Ectodermal cell (in vitro differentiated cells): ENCODE data around the gene ITGAL.

Source experiments
- H3K27ac ChIP-seq: 2 replicates; pipeline ENCODE4 v1.7.0; 2013; ENCODE audit warnings: mild to moderate bottlenecking, low read depth, low read length; ENCODE audit not compliant: insufficient read depth, poor library complexity, severe bottlenecking
- H3K27me3 ChIP-seq: 2 replicates; pipeline ENCODE4 v1.7.0; 2013; ENCODE audit warnings: mild to moderate bottlenecking, low read length; ENCODE audit not compliant: insufficient read depth, control insufficient read depth, poor library complexity, severe bottlenecking
- H3K36me3 ChIP-seq: one replicate; pipeline ENCODE4 v1.7.0; 2013; ENCODE audit warnings: low read length; ENCODE audit not compliant: control insufficient read depth, insufficient read depth
- H3K4me1 ChIP-seq: one replicate; pipeline ENCODE4 v1.7.0; 2013; ENCODE audit warnings: low read length; ENCODE audit not compliant: control insufficient read depth, insufficient read depth
- H3K4me3 ChIP-seq: 2 replicates; pipeline ENCODE4 v1.7.0; 2013; ENCODE audit warnings: low read depth, low read length, control low read depth; ENCODE audit not compliant: insufficient read depth
- H3K9me3 ChIP-seq: 2 replicates; pipeline ENCODE4 v1.7.0; 2013; ENCODE audit warnings: mild to moderate bottlenecking, low read length, moderate library complexity; ENCODE audit not compliant: control insufficient read depth
- WGBS, 2 experiments: methylation state at CpG; one replicate each; pipeline ENCODE4 v1.1.7; 2013; ENCODE audit warnings: missing lambda C conversion rate in 2 of 2; 5-methylcytosine and 5-hydroxymethylcytosine counted together

The ITGAL gene

DNA sequence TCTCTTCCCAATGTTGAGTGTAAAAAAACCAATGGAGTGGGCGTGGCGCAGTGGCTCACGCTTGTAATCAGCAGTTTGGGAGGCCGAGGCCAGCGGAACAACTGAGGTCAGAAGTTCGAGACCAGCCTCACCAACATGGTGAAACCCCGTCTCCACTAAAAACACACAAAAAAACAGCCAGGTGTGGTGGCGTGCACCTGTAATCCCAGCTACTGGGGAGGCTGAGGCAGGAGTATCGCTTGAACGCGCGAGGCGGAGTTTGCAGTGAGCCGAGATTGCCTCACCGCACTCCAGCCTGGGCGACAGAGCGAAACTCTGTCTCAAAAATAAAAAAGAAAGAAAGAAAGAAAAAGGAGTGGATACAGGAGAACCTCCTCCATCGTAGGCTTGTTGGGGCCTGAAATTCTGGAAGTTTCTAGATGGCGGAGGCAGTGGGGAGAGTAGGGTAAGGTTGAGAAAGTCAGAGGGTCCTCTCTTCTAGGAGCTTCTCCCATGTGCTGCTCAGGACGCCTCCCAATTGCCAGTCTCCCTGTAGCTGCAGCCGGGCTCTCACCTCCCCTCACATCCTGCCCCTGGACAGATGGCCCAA is 86.3 kb downstream of the ITGAL start:
- WGBS, 2 experiments = 91 to 92% methylated on average over 21 of the region's 21 CpGs
- peaks cover 5% of the 10 kb centered on the region for H3K4me1 ChIP-seq
- H3K27ac ChIP-seq = peak overlapping the region; percentile 86
- H3K36me3 ChIP-seq = peaks cover 7% of the 10 kb centered on the region
- no peak overlapping the region for H3K4me3 ChIP-seq
- H3K27me3 ChIP-seq = no peaks in the 10 kb centered on the region
- no peaks in the 10 kb centered on the region for H3K9me3 ChIP-seq

- H3K9me3 ChIP-seq = no peaks in the 10 kb centered on the region
- H3K4me1 ChIP-seq = peaks cover 5% of the 10 kb centered on the region
- no peak overlapping the region for H3K27ac ChIP-seq
- 96 to 97% methylated on average over 6 of the region's 6 CpGs for WGBS, 2 experiments
- H3K4me3 ChIP-seq = no peak overlapping the region
- H3K36me3 ChIP-seq = peaks cover 7% of the 10 kb centered on the region
- no peaks in the 10 kb centered on the region for H3K27me3 ChIP-seq
Observed at GRCh38 chr16:30559690-30560089, 87.1 kb downstream of the ITGAL start.

- 90 to 93% methylated on average over 46 of the region's 46 CpGs for WGBS, 2 experiments
- Histone ChIP-seq H3K9me3 (no peaks in the 10 kb centered on the region), H3K36me3 (no peaks in the 10 kb centered on the region), H3K27me3 (no peaks in the 10 kb centered on the region), H3K4me3 (no peak overlapping the region), H3K27ac (no peak overlapping the region), H3K4me1 (peaks cover 5% of the 10 kb centered on the region)
Observed at GRCh38 chr16:30561089-30561816, 88.7 kb downstream of the ITGAL start.

DNA sequence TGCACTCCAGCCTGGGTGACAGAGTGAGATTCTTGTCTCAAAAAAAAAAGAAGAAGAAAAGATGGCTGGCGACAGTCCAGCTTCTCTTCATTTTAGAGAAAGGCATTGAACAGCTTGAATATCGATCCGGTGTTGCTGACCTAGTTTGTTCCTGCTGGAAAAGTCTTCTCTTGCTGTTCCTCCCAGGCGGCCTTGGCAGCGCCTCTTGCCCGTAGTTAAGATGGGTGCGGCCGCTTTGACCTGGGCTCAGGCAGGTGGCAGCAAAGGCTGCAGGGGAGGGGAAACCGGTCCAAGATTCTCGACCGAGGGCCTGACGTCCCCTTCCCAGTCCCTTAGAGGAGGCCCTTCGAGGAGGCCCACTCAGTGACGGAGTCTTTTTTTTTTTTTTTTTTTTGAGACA is 89.5 kb downstream of the ITGAL start:
- no peak overlapping the region for H3K27ac ChIP-seq
- H3K27me3 ChIP-seq = no peaks in the 10 kb centered on the region
- H3K36me3 ChIP-seq = no peaks in the 10 kb centered on the region
- peaks cover 5% of the 10 kb centered on the region for H3K4me1 ChIP-seq
- WGBS, 2 experiments = 93 to 95% methylated on average over 14 of the region's 14 CpGs
- H3K4me3 ChIP-seq = no peak overlapping the region
- no peaks in the 10 kb centered on the region for H3K9me3 ChIP-seq

DNA sequence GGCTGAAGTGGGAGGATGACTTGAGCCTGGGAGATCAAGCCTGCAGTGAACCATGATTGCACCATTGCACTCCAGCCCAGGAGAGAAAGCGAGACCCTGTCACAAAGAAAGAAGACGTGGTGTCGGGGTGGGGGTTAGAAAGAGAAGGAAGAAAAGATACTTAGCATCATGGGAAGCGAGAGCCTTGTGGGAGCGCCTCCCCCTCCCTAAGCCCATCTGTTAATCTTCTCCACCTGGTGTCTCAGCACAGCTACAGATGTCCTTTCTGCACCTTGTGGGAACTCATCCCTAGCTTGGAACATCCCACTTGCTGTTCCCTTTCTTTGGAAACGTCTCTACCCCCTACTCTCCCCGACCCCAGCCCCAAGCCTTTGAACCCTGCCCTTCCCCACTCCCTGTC is 93.0 kb downstream of the ITGAL start:
- no peaks in the 10 kb centered on the region for H3K4me1 ChIP-seq
- no peaks in the 10 kb centered on the region for H3K27me3 ChIP-seq
- no peak overlapping the region for H3K27ac ChIP-seq
- H3K9me3 ChIP-seq = no peaks in the 10 kb centered on the region
- no peak overlapping the region for H3K4me3 ChIP-seq
- 73 to 75% methylated on average over 7 of the region's 7 CpGs for WGBS, 2 experiments
- H3K36me3 ChIP-seq = no peaks in the 10 kb centered on the region

DNA sequence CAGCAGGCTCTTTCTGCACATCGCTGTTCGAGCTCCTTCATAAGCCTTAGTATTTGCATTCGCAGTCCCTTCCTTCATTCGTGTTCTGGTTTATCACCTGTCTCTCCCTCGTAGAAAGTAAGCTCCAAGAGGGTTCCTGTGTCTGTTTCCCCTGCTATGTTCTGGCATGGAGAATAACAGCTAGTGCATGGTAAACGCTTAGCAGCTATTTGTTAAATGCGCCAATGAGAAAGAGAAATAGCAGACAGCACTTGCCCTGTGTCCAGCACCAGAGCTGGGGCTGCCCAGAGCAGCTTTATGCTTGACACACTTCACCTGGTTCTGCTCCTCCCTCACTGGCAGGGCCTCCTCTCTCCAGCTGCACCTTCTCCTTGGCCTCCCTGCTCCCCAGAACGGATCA is 93.4 kb downstream of the ITGAL start:
- H3K9me3 ChIP-seq = no peaks in the 10 kb centered on the region
- 88 to 91% methylated on average over 8 of the region's 8 CpGs for WGBS, 2 experiments
- H3K4me1 ChIP-seq = no peaks in the 10 kb centered on the region

GRCh38 chr16:30566531-30566930 is 94.0 kb downstream of the ITGAL start:
- Histone ChIP-seq H3K9me3 (no peaks in the 10 kb centered on the region), H3K4me3 (no peak overlapping the region), H3K27ac (no peak overlapping the region), H3K4me1 (no peaks in the 10 kb centered on the region), H3K36me3 (no peaks in the 10 kb centered on the region), H3K27me3 (no peaks in the 10 kb centered on the region)
- 91 to 94% methylated on average over 4 of the region's 4 CpGs for WGBS, 2 experiments

More for the DNA sequence above, 93.4 kb downstream of the ITGAL start:
- Histone ChIP-seq H3K4me3 (no peak overlapping the region), H3K27me3 (no peaks in the 10 kb centered on the region), H3K36me3 (no peaks in the 10 kb centered on the region), H3K27ac (no peak overlapping the region)

DNA sequence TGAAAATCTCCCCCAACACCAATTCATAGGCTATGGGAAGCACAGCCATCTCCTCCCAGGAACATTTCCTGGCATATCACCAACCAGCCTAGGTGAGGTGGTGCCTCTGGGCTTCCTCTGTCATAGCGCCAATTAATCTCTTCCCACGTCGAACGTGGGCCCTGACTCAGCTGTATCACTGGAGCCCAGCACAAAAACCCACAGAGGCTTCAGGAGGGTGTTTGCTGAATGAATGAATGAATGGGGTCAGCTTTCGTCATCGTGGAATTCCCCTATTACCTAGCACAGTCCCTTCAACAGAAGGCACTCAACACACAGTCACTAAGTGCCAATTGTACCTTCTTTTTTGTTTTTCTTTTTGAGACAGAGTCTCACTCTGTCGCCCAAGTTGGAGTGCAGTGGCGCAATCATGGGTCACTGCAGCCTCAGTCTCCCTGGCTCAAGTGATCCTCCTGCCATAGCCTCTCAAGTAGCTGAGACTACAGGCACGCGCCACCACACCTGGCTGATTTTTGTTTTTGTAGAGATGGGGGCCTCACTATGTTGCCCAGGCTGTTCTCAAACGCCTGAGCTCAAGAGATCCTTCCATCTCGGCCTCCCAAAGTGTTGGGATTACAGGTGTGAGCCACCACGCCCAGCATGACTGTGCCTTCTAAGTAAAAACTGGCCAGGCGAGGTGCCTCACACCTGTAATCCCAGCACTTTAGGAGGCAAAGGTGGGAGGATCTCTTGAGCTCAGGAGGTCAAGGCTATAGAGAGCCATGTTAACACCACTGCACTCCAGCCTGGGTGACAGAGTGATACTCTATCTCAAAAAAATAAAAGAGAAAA is 94.8 kb downstream of the ITGAL start:
- H3K9me3 ChIP-seq = no peaks in the 10 kb centered on the region
- no peaks in the 10 kb centered on the region for H3K36me3 ChIP-seq
- no peak overlapping the region for H3K27ac ChIP-seq
- H3K4me1 ChIP-seq = no peaks in the 10 kb centered on the region
- no peaks in the 10 kb centered on the region for H3K27me3 ChIP-seq
- no peak overlapping the region for H3K4me3 ChIP-seq
- 91 to 92% methylated on average over 14 of the region's 14 CpGs for WGBS, 2 experiments

DNA sequence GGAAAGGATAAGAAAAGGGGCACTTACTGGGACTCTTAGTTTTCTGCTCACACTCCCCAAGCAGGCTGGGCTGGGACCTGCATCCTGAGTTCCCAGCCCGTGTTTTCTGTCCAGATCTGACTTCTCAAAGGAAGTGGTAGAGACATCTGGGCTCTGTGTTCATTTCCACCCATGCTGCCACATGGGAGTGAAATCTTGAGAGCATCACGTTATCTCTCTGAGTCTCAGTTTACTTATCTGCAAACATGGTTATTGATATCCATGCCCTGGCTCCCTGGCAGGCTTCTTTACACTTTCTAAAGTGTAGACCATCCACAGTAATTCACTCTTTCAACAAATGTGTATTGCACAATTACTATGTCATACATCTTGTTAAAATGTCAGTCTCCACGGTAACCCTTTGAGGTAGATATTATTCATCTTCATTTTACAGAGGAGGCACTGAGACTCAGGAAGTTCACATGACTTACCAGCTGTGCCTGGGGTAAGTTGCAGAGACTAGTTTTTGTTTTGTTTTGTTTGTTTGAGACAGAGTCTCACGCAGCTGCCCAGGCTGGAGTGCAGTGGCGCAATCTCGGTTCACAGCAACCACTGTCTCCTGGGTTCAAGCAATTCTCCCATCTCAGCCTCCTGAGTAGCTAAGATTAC is 95.6 kb downstream of the ITGAL start:
- WGBS, 2 experiments = 86 to 91% methylated on average over 6 of the region's 6 CpGs
- Histone ChIP-seq H3K4me3 (no peak overlapping the region), H3K36me3 (no peaks in the 10 kb centered on the region), H3K9me3 (no peaks in the 10 kb centered on the region), H3K4me1 (no peaks in the 10 kb centered on the region), H3K27ac (no peak overlapping the region), H3K27me3 (no peaks in the 10 kb centered on the region)

DNA sequence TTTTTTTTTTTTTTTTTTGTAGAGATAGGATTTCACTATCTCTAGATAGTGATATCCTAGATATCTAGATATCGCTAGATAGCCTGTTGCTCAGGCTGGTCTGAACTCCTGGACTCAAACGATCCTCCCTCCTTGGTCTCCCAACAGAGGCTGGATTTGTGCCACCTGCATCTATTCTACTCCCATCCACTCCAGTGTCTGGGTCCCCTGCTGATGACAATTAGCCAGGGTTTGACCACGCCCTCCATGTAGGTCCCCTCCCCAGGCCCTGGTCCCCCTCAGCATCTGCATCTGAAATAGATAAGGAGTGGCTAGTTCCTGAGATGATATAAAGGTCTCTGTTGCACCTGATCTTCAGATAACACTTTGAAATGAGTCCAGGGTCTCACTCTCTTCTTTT is 96.7 kb downstream of the ITGAL start:
- no peak overlapping the region for H3K27ac ChIP-seq
- no peak overlapping the region for H3K4me3 ChIP-seq
- H3K27me3 ChIP-seq = no peaks in the 10 kb centered on the region
- WGBS, 2 experiments = 85 to 86% methylated on average over 3 of the region's 3 CpGs
- no peaks in the 10 kb centered on the region for H3K4me1 ChIP-seq
- H3K36me3 ChIP-seq = no peaks in the 10 kb centered on the region
- no peaks in the 10 kb centered on the region for H3K9me3 ChIP-seq
